Upper lobe of left lung (tissue), 4 donors: ENCODE data around the gene S100A8.

Experiments
- EP300 ChIP-seq, 4 donors: sonication (generic); formaldehyde crosslinking; IDR thresholded peaks; one replicate each; pipeline ENCODE4 v1.5.1; 2017; ENCODE audit warnings: antibody characterized with exemption in 4 of 4, control low read depth in 2 of 4
- POLR2A ChIP-seq, 4 donors: fragments of 450-650 bp; IDR thresholded peaks; one replicate each; pipeline ENCODE4 v1.5.1; 2016 to 2017; ENCODE audit warnings: antibody characterized with exemption in 4 of 4, mild to moderate bottlenecking in 2 of 4
- POLR2AphosphoS5 ChIP-seq, 2 donors: sonication (generic); formaldehyde crosslinking; IDR thresholded peaks; one replicate each; pipeline ENCODE4 v1.5.1; 2017; ENCODE audit warnings: antibody characterized with exemption in 2 of 2
- TF ChIP-seq, protein P1 (sequence below), 6 experiments: fragments of 450-650 bp in 4 of 6; fragments of 200-600 bp in 2 of 6; sonication (generic) in 2 of 6; IDR thresholded peaks; one replicate each; pipeline ENCODE4 v1.5.1; 2016 to 2019; ENCODE audit warnings: antibody characterized with exemption in 6 of 6

- TF ChIP-seq, protein P1, sequence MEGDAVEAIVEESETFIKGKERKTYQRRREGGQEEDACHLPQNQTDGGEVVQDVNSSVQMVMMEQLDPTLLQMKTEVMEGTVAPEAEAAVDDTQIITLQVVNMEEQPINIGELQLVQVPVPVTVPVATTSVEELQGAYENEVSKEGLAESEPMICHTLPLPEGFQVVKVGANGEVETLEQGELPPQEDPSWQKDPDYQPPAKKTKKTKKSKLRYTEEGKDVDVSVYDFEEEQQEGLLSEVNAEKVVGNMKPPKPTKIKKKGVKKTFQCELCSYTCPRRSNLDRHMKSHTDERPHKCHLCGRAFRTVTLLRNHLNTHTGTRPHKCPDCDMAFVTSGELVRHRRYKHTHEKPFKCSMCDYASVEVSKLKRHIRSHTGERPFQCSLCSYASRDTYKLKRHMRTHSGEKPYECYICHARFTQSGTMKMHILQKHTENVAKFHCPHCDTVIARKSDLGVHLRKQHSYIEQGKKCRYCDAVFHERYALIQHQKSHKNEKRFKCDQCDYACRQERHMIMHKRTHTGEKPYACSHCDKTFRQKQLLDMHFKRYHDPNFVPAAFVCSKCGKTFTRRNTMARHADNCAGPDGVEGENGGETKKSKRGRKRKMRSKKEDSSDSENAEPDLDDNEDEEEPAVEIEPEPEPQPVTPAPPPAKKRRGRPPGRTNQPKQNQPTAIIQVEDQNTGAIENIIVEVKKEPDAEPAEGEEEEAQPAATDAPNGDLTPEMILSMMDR (IDR thresholded peaks at IDR 0.05) = no peak
- TF ChIP-seq POLR2A (IDR thresholded peaks at IDR 0.05) (no peak), EP300 (IDR thresholded peaks at IDR 0.05) (no peak), POLR2AphosphoS5 (IDR thresholded peaks at IDR 0.05) (no peak)
Observed at GRCh38 chr1:153360190-153360589, 30.7 kb downstream of the S100A8 start.
